Measurements from ENCODE around the gene RIPK1. TPM values are rescaled to one million over a fixed set of nuclear protein-coding genes. Genes with fewer than 3 reads are reported as not detected.

RIPK1 gene
- total RNA-seq, 1 experiment from 2014 or later = 19.1 TPM

DNA sequence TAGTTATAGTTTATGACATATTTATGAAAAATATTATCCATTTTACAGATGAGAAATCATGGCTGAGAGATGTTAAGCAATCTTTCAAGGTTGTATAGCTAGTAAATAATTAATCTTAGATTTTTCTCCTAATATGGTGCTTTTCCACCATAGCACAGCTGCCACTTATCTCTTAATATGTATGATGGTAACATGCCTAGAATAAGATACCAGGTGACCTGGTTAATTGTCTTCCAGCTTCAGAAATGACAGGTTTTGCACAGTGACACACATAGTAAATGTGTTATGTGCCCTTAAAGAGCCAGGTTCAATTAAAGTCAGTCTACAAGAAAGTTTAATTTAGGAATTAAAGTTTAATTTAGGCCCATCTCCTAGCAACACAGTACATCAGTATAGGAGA is 74.2 kb downstream of the RIPK1 start:
- ATAC-seq (no peak), DNase-seq (ENCODE audit: low read depth, low spot score) (no peak)
- BruUV-seq (replicated peaks) = no TSS peak
- Histone ChIP-seq H3K79me2 (ENCODE audit: insufficient read depth, low read length) (no peaks in the 10 kb centered on the region), H3K27ac (ENCODE audit: low read depth, low read length) (no peak overlapping the region), H3K27me3 (ENCODE audit: insufficient read depth, low read length) (no peaks in the 10 kb centered on the region), H3K4me3 (replicated peaks in 1 of 2; ENCODE audit: low read depth in 1 of 2, low read length in 2 of 2) (no peak overlapping the region), H3K9ac (ENCODE audit: low read length) (no peak overlapping the region), H3K4me1 (ENCODE audit: control insufficient read depth in 1 of 2, insufficient read depth in 2 of 2, low read length in 2 of 2) (no peaks in the 10 kb centered on the region), H4K20me1 (ENCODE audit: insufficient read depth) (no peaks in the 10 kb centered on the region), H3K36me3 (ENCODE audit: control insufficient read depth in 1 of 2, insufficient read depth in 2 of 2, low read length in 2 of 2) (peaks cover 2 to 9% of the 10 kb centered on the region in 2 experiments; a peak in 2 of 4 replicates), H2AFZ (ENCODE audit: low read depth, low read length, poor library complexity, severe bottlenecking) (no peak overlapping the region), H3K9me3 (ENCODE audit: control insufficient read depth in 1 of 2, insufficient read depth in 1 of 2, low read depth in 1 of 2, low read length in 2 of 2) (no peaks in the 10 kb centered on the region), H3K9me2 (ENCODE audit: insufficient read depth) (no peaks in the 10 kb centered on the region), H3K4me2 (ENCODE audit: low read length) (no peak overlapping the region)
- intact Hi-C loops (cut with micrococcal nuclease) = no loop called here
- TF ChIP-seq TCF7L2 (IDR thresholded peaks at IDR 0.05; ENCODE audit: borderline replicate concordance, extremely low read depth, insufficient read depth, insufficient read length) = no peak
- TF ChIP-seq, protein P1, sequence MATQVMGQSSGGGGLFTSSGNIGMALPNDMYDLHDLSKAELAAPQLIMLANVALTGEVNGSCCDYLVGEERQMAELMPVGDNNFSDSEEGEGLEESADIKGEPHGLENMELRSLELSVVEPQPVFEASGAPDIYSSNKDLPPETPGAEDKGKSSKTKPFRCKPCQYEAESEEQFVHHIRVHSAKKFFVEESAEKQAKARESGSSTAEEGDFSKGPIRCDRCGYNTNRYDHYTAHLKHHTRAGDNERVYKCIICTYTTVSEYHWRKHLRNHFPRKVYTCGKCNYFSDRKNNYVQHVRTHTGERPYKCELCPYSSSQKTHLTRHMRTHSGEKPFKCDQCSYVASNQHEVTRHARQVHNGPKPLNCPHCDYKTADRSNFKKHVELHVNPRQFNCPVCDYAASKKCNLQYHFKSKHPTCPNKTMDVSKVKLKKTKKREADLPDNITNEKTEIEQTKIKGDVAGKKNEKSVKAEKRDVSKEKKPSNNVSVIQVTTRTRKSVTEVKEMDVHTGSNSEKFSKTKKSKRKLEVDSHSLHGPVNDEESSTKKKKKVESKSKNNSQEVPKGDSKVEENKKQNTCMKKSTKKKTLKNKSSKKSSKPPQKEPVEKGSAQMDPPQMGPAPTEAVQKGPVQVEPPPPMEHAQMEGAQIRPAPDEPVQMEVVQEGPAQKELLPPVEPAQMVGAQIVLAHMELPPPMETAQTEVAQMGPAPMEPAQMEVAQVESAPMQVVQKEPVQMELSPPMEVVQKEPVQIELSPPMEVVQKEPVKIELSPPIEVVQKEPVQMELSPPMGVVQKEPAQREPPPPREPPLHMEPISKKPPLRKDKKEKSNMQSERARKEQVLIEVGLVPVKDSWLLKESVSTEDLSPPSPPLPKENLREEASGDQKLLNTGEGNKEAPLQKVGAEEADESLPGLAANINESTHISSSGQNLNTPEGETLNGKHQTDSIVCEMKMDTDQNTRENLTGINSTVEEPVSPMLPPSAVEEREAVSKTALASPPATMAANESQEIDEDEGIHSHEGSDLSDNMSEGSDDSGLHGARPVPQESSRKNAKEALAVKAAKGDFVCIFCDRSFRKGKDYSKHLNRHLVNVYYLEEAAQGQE (IDR thresholded peaks at IDR 0.05; ENCODE audit: low read depth) = no peak
- TF ChIP-seq SIN3A (IDR thresholded peaks at IDR 0.05; ENCODE audit: low read depth) = no peak
- ChIA-PET CTCF (no interaction called here), RAD21 (ENCODE audit: low non-redundant PET in 1 of 2, low total read pairs in 2 of 2, uncharacterized antibody in 2 of 2, unreplicated experiment in 2 of 2) (no interaction called here), POLR2A (no interaction called here)

- H3K9me2 ChIP-seq (ENCODE audit: insufficient read depth) = no peaks in the 10 kb centered on the region
- CTCF ChIA-PET = no interaction called here
- no peak overlapping the region for H2AFZ ChIP-seq (ENCODE audit: low read depth, low read length, poor library complexity, severe bottlenecking)
- H3K27me3 ChIP-seq (ENCODE audit: insufficient read depth, low read length) = no peaks in the 10 kb centered on the region
- H3K79me2 ChIP-seq (ENCODE audit: insufficient read depth, low read length) = no peaks in the 10 kb centered on the region
- H3K9me3 ChIP-seq (ENCODE audit: control insufficient read depth in 1 of 2, insufficient read depth in 1 of 2, low read depth in 1 of 2, low read length in 2 of 2) = no peaks in the 10 kb centered on the region
- DNase-seq (ENCODE audit: low read depth, low spot score) = no peak
- no peaks in the 10 kb centered on the region for H4K20me1 ChIP-seq (ENCODE audit: insufficient read depth)
- TF ChIP-seq ZNF274 (IDR thresholded peaks at IDR 0.05; ENCODE audit: low read depth, low read length) = no peak
- no peak for TF ChIP-seq ELF1 (IDR thresholded peaks at IDR 0.05; ENCODE audit: borderline replicate concordance, low read depth)
- no peak overlapping the region for H3K27ac ChIP-seq (ENCODE audit: low read depth, low read length)
- no peak overlapping the region for H3K4me3 ChIP-seq (replicated peaks in 1 of 2; ENCODE audit: low read depth in 1 of 2, low read length in 2 of 2)
- H3K4me2 ChIP-seq (ENCODE audit: low read length) = no peak overlapping the region
- H3K9ac ChIP-seq (ENCODE audit: low read length) = no peak overlapping the region
- RAD21 ChIA-PET (ENCODE audit: low non-redundant PET in 1 of 2, low total read pairs in 2 of 2, uncharacterized antibody in 2 of 2, unreplicated experiment in 2 of 2) = no interaction called here
- H3K36me3 ChIP-seq (ENCODE audit: control insufficient read depth in 1 of 2, insufficient read depth in 2 of 2, low read length in 2 of 2) = peaks cover 3 to 6% of the 10 kb centered on the region in 2 experiments; a peak in 1 of 4 replicates
- intact Hi-C loops (cut with micrococcal nuclease) = no loop called here
- H3K4me1 ChIP-seq (ENCODE audit: control insufficient read depth in 1 of 2, insufficient read depth in 2 of 2, low read length in 2 of 2) = no peaks in the 10 kb centered on the region
- POLR2A ChIA-PET = no interaction called here
- no TSS peak for BruUV-seq (replicated peaks)
- ATAC-seq = no peak
Observed at GRCh38 chr6:3143158-3143557, 74.9 kb downstream of the RIPK1 start.

Data from HCT116 (cell line).